H54 (cell line): ENCODE results near the gene DARS1.
A peak's percentile ranks its signal among the peaks of the same experiment; 100 is the strongest.
"Not testable (repeated sequence)": the region's sequence is repeated elsewhere in the genome, so short reads cannot be mapped to it uniquely, and the experiment has no call there.

Source experiments
- DNase-seq: peaks from one replicate; pipeline ENCODE4 v3.0.0; 2011; ENCODE audit warnings: low spot score, mixed read lengths; ENCODE audit not compliant: insufficient read length
- FAIRE-seq: peaks from 3 replicates; lab custom pipeline; 2011; peaks lifted over from hg19 to GRCh38; lab: Jason Lieb, UNC
- POLR2A ChIP-seq: IDR thresholded peaks from 2 replicates; pipeline ENCODE4 v1.6.1; 2011; ENCODE audit warnings: low read depth, mild to moderate bottlenecking, low read length

The DARS1 gene

DNA sequence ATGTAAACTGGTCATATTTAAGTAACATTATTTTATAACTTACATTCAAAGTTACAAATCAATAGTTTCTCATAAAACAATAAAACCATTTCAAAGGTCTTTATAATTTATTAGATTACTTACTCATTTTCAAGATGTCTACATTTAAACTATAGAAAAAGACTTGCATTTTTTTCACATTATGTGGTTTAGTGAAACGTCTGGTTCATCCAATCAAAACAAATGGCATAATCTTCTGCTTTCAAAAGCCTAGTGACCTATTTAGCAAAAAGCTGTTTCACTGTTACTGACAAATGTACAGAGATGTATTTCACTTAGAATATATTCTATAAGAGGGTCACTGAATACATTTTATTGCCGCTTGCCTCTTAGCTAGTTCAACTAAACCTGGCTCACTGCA, 59.9 kb downstream of the DARS1 start:
- FAIRE-seq, result no peak
- no peak for DNase-seq
- no peak for TF ChIP-seq POLR2A

DNA sequence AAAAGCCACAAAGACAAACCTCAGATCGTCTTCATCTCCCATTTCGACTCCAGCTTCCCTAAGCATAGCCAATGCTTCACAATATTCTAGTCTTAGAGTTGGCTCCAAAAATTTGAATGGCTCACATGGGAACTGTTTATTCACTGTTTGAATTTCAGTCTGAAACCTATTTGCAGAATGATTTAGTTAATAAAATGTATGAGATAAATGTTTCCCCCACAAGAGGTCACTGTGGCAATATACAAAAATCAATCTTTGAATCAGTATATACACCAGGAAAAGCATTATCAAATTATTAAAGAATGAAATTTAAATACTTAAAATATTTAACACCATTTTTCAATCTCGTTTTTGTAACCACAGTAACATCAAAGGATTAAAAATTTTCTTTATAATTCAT, 69.2 kb downstream of the DARS1 start:
- FAIRE-seq (peak; percentile 72), DNase-seq (no peak)
- no peak for TF ChIP-seq POLR2A

DNA sequence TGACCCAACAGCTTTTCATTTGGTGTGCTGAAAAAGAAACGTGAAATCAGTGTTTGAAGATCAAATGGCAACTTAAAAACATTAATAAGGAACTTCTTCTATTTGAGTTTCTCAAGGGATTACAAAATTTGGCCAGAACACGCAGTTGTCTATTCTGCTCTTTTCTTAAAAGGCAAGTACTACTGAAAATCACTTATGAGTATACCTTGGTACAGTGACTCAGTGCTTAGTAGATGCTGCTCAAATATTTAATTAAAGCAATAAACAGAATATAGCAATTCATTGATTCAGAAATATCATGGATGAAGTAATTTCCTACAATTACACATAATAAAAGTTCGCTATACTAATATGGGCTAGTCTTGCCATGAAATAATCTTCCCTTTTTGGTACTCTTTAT, 70.9 kb downstream of the DARS1 start:
- FAIRE-seq, result no peak

DNA sequence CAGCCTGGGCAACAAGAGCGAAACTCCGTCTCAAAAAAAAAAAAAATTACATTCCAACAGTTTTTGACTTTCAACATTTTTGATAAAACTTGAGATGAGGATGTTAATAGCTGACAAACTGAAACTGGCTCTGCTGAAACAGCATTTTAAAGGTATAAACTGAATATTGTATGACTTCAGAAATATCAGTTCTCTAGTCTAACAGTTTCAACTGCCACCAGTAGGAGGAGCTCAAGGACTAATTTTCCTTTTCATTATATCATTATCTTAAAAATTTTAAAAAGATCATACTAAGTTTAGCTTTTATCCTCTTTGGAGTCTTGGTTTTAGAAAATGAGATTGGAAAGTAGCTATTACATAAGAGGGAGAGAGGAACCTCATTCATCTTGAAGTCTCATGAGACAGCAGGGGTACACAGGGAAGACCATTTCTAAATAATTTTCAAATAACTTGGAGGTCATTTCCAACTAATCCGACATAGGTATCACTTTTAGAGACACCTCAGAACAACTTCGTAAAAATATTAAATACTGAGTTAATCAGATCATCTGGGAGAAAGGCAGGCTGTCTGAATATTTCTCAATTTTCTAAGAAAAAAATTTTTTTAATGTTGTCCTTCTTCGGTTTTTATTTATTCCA, 71.6 kb downstream of the DARS1 start:
- FAIRE-seq, result no peak
- TF ChIP-seq POLR2A, result no peak
- no peak for DNase-seq

More for the DNA sequence above, 70.9 kb downstream of the DARS1 start:
- TF ChIP-seq POLR2A, result no peak
- no peak for DNase-seq

DNA sequence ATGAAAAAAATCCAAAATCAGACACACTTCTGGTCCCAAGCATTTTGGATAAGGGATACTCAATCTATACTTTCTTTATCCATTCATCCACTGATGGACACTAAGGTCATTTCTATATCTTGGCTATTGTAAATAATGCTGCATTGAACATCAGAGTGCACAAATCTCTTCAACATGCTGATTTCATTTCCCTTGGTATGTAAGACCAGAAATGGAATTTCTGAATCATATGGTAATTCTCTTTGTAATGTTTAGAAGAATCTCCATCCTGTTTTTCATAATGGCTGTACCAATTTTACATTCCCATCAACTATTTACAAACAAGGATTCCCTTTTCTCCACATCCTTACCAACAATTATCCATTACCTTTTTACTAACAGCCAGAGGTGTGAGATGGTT, 75.5 kb downstream of the DARS1 start:
- DNase-seq (no peak), FAIRE-seq (peak; percentile 43)
- TF ChIP-seq POLR2A, result no peak

DNA sequence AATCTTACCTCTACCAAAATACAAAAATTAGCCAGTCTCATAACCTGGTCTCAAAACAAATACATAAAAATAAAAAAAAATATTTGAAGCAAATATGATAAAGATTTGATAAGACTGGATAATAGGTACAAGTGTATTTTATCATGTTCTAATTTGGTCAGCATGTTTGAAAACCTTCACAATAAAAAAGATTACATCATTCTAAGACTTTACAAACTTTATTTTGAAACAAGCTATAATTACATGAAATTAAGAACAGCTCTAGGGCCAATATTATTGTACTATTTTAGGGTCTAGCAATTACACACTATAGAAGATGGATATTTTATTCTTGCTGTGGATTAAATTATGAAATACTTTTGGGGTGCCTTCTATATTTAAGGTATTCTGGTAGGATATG, 79.7 kb downstream of the DARS1 start:
- TF ChIP-seq POLR2A, result no peak
- no peak for DNase-seq
- no peak for FAIRE-seq

DNA sequence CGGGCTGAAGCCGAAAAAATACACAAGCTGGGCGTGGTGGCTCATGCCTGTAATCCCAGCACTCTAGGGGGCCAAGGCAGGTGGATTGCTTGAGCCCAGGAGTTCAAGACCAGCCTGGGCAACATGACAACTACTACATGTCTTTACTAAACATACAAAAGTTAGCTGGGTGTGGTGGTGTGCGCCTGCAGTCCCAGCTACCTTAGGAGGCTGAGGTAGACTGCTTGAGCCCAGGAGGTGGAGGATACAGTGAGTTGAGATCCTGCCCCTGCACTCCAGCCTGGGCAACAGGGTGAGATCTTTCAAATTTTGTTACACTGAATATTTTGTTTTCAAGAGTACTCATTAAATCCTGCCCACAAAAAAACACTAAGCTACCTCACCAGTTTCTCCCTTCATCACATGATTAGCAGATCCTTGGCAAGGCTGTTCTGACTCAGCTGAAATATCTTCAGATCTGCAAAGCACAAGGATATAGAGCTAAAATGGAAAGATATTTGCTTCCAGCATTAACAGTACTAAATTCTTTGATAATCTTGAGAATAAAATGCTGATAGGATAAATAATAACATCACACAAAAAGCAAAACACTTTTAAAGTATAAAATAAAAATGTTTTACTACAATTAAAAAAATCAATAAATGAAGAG, 81.0 kb downstream of the DARS1 start:
- TF ChIP-seq POLR2A, result no peak
- DNase-seq (no peak), FAIRE-seq (peak; percentile 84)

DNA sequence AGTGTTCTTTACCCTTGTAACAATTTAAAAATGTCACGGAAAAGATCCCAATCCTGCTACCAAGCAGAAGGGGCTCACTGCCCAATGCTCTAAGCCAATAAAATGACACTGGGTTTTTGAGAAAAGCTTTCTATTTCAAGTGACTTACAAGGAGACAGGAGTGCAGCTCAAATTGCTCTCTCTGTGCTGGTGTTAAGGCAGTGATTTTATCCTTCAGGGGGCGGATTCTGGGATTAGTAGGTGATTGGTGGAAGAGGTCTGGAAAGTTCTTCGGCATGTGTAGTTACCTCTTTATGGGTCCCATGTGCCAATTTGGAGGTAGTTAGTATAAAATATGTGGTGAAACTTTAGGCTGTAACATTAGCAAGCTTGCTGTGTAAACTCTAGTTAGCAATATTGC, 81.8 kb downstream of the DARS1 start:
- FAIRE-seq, result no peak
- TF ChIP-seq POLR2A, result no peak
- no peak for DNase-seq

DNA sequence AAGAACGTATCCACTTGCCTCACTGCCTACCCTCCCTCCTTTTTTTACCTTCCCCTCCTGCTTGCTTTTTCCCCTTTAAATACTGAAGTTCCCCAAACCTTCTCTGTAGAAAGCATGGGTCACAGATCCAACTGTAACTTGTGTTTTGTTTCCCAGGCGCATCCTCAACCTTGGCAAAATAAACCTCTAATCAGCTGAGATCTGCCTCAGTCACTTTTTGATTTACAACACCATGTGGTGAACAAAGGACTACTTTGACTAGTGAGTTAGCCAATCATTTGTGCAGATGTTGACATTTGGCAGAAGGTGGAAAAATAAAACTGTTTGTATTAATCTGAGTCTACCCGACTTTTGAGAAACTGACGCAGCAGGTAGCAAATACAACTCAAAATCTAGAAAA, 85.9 kb downstream of the DARS1 start:
- no peak for DNase-seq
- FAIRE-seq, result no peak
- TF ChIP-seq POLR2A, result no peak

DNA sequence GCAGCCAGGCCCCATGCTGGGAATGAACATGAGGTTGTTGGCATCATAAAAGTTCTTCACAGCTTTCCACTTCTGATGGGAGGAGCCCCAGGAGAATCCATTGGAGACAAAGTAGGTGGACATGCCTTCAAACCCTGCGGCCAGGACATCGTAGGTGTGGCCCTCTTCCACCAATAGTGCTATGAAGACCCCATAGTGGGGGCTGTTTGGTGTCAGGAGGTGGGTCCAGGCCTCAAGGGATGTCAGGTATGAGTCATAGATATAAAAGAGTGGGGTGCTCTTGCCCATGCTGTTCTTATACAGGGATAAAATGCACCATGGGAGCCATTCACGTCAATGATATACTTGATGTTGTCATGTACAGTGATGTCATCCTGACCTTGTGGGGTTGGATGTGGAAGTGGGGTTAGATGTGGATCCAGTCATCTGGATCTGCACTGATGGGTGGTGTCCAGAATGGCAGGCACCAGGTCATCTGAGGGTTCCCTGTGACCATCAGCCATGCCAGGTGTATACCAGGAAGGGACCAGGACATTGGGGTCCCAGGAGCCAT, 87.1 kb downstream of the DARS1 start:
- DNase-seq (no peak), FAIRE-seq (no peak)
- TF ChIP-seq POLR2A, result no peak

DNA sequence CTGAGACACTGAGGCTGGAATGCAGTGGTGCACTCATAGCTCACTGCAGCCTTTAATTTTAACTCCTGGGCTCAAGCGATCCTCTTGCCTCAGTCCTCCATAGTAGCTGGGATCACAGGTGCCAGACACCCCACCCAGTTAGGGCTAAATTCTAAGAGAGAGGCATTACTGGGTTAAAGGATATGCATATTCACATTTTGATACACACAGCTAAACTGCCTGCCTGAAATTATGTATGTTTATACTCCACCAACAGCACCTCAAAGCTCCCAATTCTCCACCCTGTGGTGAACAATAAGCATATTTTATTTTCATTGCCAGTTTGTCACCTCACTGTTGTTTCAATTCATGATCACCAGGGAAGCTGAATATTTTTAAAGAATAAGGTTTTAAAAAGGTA, 90.5 kb downstream of the DARS1 start:
- DNase-seq (no peak), FAIRE-seq (no peak)
- no peak for TF ChIP-seq POLR2A

DNA sequence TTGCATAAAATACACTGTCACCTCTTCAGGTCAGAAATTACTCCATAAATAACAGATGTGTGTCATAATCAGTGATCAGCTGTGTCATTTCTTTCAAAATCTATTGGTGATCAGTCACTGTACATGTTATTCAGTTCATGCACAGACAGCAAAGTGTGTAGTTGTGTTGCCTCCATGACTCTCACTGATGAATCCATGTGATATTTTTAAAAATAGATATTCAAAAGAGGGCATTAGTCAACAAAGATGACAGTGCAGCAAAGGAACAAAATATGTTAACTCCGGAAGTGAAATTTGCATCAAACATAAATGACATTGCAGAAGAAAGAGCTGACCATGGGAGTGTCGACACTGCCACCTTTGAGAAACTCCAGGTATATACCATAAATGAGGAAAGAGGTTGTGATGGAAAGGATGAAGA, 92.0 kb downstream of the DARS1 start:
- DNase-seq (no peak), FAIRE-seq (no peak)
- TF ChIP-seq POLR2A, result no peak

DNA sequence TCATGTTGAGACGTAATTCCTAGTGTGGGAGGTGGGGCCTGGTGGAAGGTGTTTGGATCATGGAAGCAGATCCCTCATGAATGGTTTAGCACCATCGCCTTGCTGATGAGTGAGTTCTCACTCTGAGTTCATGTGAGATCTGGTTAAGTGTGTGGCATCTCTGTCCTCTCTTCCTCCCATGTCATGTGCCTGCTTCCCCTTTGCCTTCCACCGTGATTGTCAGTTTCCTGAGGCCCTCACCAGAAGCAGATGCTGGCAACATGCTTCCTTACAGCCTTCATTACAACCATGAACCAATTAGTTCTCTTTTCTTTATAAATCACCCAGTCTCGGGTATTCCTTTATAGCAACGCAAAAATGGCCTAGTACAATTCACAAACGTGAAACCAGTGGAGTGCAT, 94.6 kb downstream of the DARS1 start:
- TF ChIP-seq POLR2A, result no peak
- no peak for DNase-seq
- no peak for FAIRE-seq

DNA sequence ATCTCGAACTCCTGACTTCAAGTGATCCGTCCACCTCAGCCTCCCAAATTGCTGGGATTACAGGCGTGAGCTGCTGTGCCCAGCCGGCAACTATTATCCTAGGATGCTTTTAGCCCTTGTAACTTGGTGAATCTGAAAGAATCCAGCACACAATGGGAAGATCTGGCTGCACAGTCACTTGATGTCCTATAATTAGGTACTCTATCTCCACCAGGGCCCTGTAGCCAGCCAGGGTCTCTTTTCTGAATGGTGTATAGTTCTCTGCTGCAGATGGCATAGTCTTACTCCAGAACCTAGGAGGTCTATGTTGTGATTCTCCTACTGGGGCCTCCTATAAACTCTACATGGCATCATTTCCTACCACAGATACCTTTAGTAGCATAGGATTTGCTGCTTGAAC, 95.3 kb downstream of the DARS1 start:
- FAIRE-seq (no peak), DNase-seq (no peak)
- TF ChIP-seq POLR2A, result no peak

DNA sequence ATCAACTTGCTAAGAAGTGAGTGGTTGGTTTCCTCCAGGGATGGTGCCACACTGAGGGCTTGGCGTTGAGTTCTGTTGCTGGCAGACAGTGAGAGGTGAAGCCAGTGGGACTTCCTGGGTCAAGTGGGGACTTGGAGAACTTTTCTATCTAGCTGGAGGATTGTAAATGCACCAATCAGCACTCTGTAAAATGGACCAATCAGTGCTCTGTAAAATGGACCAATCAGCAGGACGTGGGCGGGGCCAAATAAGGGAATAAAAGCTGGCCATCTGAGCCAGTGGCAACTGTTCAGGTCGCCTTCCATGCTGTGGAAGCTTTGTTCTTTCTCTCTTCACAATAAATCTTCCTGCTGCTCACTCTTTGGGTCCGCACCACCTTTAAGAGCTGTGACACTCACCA, 96.8 kb downstream of the DARS1 start:
- DNase-seq, FAIRE-seq: not testable (repeated sequence)
